Cardiac septum (tissue), 1 donor: Measurements from ENCODE around the gene ATG16L2. TPM values are rescaled to one million over a fixed set of nuclear protein-coding genes. Genes with fewer than 3 reads are reported as not detected.
A peak's percentile ranks its signal among the peaks of the same experiment; 100 is the strongest.
"Not testable (repeated sequence)": the region's sequence is repeated elsewhere in the genome, so short reads cannot be mapped to it uniquely, and the experiment has no call there.

Experiments used
- DNase-seq: peaks from one replicate; pipeline ENCODE4 v3.0.0-alpha.2; 2020; ENCODE audit warnings: low spot score
- intact Hi-C: fragments of 100-400 bp; cut with DNase I; formaldehyde crosslinking; loops from one replicate; pipeline ENCODE4 v1.14.0; 2022
- total RNA-seq: library from RNA; stranded (reverse); fragmentation: NEBNext Ultra II Directional; extraction: Animal tissue kit (Norgen Biotek cat#: 25700); gene quantifications from one replicate; pipeline ENCODE4 v1.2.1, GENCODE V29; 2021
- donor health status: DM: no; HTN: no; CAD: no.

Gene ATG16L2
- total RNA-seq, 1 donor from 2014 or later: 21.4 TPM

DNA sequence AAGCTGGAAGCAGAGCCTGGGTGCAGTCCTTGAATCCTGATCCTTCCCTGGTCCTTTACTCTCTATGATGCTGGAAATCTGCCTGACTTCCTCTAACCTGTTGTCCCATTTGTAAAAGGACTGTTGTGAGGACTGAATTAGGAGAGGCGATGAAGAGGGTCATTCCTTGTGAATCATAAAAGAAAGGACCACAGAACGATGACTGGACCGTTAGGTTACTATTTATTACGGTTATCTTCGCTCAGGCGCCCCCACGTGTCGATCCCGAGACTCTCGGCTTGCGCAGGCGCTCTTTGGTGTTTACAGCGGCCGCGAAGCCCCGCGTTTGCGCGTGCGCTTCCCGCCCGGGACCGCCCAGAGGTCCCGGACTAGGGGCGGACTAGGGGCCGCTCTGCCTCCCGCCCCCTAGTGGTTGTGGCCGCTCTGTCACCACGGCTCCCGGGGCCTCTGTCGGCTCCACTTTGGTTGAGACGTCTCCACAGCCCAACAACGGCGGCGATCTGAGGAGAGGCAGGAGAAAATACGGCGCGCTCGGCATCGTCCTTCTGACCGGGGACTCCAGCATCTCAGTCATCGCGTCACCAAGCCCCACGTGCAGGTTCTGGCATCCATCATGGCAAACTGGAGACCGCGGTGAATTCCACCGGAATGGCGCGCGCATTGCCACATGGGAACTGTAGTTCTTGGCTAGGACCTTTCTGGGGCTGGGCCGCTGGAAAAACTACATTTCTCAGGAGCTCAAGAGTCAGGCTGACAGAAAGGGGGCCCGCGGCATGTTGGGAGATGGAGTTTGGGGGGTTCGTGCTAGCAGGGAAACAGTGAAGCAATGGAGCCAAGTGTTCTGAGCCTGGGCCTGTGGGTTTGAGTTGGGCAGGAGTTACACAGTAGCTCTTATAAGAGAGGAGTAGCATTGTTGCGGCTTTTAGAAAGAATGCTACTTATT lies 20.5 kb upstream of the ATG16L2 start, which contains the start of gene STARD10:
STARD10 (minus strand) TSS at position 623 of the 943 bp plus-strand sequence. CDS start 12,866 bp downstream, outside the sequence.
- peak; percentile 97 for DNase-seq
- intact Hi-C loops: loop anchor here (1.0 kb wide), 1 partner anchor 70 kb away; no protein-coding TSS in a partner anchor

DNA sequence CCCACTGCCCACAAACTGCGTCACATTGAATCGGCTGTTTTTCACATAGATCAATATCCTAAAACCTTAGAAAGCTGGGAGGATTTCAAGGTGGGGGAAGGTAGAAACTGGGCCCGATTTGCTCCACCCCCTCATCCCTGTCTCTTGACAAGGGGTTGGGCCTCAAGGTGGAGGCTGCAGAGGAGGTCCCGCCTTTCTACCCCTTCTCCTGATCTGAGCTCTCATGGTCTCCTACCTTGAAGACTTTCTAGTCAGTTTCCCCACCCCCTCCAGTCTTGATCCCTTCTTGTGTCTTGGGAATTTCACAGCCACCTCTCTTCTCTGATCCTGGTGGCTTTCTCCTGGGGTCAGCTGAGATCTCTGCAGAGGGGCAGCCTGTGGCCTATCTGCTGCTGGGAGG lies 15.8 kb upstream of the ATG16L2 start:
- intact Hi-C loops: no loop called here
- no peak for DNase-seq

DNA sequence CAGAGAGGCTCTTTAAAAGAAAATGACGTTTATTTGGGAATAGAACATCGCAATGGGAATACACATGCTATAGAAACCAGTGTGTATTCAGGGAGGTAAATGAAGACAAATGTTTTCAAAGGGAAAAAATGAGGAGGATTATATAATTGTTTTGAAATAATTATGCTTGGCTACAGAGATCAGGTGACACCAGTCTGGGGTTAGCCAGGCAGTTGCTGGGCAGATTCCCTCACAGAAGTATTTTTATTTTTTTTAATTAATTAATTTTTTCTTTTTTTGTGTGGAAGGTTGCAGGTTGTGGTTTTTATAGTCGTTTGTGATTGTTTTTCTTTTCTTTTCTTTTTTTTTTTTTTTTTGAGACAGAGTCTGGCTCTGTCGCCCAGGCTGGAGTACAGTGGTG lies 14.8 kb upstream of the ATG16L2 start:
- intact Hi-C loops: no loop called here
- DNase-seq: no peak

DNA sequence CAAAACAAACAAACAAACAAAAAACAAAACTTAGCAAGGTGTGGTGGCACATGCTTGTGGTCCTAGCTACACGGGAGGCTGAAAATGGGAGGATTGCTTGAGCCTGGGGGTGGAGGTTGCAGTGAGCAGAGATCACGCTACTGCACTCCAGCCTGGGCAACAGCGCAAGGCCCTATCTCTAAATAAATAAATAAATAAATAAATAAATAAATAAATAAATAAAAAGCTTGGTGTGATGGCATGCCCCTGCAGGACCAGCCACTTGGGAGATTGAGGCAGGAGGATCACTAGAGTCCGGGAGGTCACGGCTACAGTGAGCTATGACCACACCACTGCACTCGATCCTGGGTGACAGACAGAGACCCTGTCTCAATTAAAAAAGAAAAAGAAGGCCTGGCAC lies 11.4 kb upstream of the ATG16L2 start:
- no peak for DNase-seq
- intact Hi-C loops: no loop called here

DNA sequence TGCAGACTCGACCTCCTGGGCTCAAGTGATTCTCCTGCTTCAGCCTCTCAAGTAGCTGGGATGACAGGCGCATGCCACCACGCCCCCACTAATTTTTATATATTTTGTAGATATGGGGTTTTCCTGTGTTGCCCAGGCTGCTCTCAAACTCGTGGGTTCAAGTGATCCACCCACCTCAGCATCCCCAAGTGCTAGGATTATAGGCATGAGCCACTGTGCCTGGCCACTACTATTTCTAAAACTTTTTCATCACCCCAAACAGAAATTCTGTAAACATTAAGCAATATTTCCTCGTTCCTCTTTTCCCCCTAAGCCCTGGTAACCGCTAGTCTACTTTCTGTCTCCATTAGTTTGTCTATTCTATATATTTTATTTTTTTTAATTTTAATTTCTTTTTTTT lies 9.0 kb upstream of the ATG16L2 start:
- intact Hi-C loops: no loop called here
- no peak for DNase-seq

DNA sequence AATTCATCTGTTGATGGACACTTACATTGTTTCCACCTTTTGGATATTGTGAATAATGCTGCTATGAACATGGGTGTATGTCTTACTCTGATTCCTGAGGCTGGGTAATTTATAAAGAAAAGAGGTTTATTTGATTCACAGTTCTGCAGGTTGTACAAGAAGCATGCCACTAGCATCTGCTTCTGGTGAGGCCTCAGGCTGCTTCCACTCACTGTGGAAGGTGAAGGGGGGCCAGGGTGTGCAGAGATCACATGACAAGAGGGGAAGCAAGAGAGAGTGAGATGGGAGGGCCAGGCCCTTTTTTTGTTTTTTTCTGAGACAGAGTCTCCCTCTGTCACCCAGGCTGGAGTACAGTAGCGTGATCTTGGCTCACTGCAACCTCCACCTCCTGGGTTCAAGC lies 7.8 kb upstream of the ATG16L2 start:
- intact Hi-C loops: not testable (repeated sequence)

DNA sequence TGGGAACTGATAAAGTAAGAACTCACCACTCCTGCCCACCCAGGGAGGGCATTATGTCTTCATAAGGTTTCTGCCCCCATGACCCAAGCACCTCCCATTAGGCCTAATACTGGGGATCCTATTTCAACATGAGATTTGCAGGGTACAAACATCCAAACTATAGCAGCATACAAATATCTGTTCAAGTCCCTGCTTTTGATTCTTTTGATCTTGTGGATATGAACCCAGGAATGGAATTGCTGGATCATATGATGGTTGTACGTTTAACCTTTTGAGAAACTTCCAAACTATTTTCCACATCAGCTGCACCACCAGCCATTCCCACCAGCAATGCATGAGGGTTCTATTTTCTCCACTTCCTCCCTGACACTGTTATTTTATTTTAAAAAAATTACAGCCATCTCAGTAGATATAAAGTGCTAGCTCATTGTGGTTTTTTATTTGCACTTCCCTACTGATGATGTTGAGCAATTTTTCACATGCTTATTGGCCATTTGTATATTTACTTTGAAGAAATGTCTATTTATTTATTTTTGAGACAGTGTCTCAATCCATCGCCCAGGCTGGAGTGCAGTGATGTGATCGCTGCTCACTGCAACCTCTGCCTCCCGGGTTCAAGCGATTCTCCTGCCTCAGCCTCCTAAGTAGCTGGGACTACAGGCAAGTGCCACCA lies 7.1 kb upstream of the ATG16L2 start:
- intact Hi-C loops: no loop called here
- DNase-seq: no peak

More for the DNA sequence above, 7.8 kb upstream of the ATG16L2 start:
- DNase-seq: not testable (repeated sequence)

DNA sequence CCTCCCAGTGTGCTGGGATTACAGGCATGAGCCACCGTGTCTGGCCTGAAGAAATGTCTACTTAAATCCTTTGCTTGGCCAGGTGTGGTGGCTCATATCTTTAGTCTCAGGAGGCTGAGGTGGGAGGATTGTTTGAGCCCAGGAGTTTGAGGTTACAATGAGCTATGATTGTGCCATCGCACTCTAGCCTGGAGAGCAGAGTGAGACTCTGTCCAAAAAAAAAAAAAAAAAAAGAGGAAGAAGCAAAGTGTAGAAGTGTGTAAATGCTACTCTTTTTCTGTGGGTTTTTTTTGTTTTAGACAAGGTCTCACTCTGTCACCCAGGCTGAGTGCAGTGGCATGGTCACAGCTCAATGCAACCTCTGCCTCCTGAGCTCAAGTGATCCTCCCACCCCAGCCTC lies 6.4 kb upstream of the ATG16L2 start:
- intact Hi-C loops: no loop called here
- DNase-seq: no peak

DNA sequence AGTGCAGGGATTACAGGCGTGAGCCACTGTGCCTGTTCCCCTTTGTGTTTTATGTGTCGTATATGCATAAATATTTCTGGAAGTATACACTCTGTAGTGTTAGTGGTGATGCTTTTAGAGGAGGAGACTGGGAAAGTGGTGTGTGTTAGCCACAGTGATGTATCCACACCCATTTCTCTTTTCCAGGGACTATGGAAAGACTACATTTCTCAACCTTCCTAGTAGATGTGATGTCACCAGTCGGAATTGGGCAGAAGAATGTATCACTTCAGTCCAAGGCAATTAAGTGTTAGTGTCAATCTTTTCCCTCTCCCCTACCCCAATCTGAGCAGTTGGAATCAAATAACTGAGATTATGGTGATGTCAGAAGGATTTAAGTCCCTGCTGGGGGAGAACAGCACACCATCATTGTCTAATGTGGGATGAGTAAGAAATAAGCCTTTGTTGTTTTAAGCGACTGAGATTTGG lies 5.8 kb upstream of the ATG16L2 start:
- intact Hi-C loops: no loop called here
- no peak for DNase-seq

DNA sequence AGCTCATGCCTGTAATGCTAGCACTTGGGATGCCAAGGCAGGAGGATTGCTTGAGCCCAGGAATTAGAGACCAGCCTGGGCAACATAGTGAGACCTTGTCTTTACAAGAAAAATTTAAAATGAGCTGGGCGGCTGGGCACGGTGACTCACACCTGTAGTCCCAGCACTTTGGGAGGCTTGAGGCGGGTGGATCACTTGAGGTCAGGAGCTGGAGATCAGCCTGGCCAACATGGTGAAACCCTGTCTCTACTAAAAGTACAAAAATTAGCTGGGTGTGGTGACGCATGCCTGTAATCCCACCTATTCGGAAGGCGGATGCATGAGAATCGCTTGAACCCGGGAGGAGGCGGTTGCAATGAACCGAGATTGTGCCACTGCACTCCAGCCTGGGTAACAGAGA lies 2.5 kb upstream of the ATG16L2 start:
- not testable (repeated sequence) for DNase-seq
- intact Hi-C loops: loop anchor here (10.0 kb wide), 1 partner anchor 587 kb away; the partner anchor contains the start of gene INPPL1

DNA sequence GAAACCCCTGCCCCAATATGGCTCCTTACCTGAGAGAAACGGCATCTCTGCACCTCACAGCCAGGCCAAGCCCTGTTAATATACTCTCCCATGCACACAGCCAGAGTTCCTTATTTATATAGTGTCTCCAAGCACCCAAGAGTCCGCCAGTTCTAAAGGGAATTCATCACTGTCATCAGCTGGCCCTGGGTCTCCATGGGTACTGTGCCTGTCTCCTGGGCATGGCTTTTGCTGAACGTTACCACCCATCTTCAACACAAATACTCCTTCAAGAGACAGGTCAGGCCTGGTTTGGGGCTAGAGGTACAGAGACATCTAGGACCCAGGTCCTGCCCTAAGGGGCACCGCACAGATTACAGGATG lies 1.6 kb upstream of the ATG16L2 start:
- intact Hi-C loops: loop anchor here (10.0 kb wide), 1 partner anchor 588 kb away; the partner anchor contains the start of gene INPPL1
- DNase-seq: no peak

DNA sequence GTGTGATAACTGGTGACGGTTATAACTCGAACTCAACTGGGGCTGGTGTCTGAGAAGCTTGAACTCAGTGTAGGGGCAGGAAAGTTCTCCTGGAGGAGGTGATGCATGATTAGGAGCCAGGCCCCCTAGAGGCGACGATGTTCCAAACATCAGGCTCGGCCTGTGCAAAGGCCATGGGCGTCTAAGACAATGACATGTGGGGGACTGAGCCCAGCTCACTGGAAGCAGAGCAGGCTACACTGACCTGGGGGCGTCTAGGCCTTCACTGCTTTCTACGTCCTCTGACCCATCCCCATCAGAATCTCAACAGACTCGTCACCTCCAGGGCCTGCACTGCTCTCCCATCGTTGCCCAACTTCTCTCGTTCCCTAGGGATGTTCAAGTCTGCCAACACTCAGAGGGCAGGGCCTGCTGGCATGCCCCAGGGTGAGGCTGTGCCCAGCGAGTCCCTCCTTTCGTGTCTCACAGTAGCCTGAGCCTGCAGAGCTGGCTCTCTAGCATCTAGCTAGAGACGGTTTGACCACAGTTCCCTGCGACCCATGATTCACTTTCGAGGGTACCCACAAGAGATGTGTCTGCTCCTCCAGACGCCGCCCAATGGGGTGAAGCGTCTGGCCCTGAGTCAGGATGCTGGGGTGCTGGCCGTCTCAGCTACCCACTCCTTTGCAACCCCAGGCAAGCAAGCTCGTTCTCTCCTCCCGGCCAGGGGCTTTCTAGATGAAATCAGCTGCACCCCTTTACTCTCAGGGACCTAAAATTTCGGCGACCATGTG lies 1.1 kb upstream of the ATG16L2 start:
- intact Hi-C loops: loop anchor here (10.0 kb wide), 1 partner anchor 588 kb away; the partner anchor contains the start of gene INPPL1
- DNase-seq: no peak

DNA sequence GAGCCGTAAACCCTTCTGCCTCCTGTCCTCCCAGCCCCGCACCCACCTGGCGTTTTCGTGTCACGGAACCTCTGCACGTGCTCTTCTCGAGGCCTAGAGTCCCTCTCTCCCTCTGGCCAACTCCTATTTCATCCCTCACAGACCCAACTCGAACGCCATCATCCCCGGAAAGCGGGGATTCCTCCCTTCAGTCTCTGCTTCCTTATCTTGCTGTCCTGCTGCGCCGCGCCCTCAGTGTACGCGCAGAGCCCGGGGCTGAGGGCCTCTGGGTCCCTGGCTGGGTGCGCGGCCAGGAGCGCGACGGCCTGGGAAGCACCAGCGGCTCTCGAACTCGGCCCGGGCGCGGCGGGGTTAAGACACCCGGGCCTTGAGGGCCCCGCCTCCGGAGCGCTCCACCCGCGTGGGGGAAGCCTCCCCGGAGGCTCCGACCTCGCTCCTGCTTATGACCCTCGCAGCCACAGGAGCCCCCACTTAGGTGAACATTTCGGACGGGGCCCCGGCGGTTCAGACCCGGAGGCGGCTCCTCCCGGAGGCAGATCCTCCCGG lies 398 bp upstream of the ATG16L2 start:
- intact Hi-C loops: loop anchor here (10.0 kb wide), 1 partner anchor 589 kb away; the partner anchor contains the start of gene INPPL1
- DNase-seq: no peak

DNA sequence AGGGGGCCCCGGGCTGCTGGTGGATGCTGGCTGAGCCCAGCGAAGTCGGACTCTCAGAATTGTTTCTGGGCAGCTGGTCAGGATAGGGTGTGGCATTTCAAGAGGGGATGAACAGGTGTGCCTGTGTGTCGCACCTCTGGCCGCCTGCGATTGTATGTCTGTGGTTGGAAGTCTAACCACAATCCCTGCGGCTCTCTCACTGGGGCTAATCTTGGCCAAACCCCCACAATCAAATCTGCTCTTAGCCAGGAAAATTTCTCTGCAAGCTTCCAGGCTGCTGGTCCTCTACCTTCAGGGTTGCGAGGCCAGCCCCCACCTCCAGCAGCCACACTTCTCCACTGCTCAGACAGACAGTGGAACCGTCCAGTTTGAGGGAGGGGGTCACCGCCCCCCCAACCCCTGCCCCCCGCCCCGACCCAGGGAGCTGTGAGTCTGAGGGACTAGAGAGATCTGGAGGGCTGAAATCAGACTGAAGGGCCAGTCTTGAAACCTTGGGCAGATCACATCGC lies 953 bp downstream of the ATG16L2 start:
- intact Hi-C loops: loop anchor here (10.0 kb wide), 1 partner anchor 590 kb away; the partner anchor contains the start of gene INPPL1
- DNase-seq: no peak

DNA sequence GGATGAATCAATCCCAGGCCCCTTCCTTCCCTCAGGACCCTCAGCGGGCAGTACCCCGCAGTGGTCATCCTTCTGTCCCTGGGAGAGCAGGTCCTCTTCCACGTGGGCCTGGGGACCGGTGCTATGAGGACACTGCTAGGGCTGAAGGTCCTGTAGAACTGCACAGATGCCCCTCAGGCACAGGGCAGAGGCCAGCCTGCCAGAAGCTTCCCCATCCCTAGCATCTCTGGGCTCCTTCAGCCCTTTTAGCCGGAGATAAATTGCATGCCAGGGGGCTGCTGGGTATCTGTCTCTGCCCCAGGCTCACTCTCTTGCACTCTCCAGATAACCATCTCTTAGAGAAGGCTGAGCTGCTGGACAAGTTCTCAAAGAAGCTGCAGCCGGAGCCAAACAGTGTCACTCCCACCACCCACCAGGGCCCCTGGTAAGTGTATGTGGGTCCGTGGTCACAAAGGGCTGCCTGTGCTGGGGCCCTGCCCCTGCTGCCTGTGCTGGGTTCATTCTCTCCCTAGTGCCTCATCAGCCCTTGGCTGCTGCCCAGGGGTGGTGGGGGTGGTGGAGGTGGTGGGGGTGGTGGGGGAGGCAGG lies 2.3 kb downstream of the ATG16L2 start:
- intact Hi-C loops: loop anchor here (10.0 kb wide), 1 partner anchor 592 kb away; the partner anchor contains the start of gene INPPL1

DNA sequence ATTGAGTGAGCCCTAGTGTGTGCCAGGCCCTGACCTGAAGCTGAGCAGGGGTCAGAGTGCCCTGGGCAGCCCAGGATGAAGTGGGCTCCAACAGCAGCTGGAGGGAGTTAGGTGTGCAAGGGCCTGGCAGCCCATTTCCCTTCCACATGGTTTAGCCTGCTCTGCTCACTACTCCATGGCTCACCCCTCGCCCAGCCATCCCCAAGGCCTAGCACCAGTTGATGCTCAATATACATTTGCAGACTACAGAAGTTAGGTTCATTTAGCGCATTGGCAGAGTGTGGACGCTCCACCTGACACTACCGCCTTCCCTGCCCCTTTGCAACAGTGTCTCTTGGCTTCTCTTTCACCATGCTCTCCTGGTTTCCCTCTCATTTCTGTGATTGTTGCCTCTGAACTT lies 3.8 kb downstream of the ATG16L2 start:
- intact Hi-C loops: loop anchor here (10.0 kb wide), 1 partner anchor 593 kb away; the partner anchor contains the start of gene INPPL1
- no peak for DNase-seq

More for the DNA sequence above, 2.3 kb downstream of the ATG16L2 start:
- DNase-seq: no peak

DNA sequence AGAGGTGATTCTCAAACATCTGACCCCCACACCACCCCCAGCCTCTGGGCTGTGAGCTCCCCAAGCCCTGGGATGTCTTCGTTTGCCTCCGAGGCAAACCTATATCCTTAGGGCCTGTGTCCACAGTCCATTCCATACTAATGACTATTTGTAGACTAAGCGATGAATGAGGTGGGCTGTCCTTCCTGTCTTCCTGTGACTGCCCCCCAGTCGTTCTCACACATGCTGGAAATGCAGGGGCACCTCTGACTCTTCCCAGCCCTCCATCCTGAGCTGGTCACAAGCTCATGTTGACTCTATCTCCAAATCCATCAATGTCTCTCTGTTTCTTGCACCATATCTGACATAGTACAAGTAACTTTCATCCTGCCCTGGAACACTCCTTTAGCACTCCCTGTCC lies 4.8 kb downstream of the ATG16L2 start:
- intact Hi-C loops: loop anchor here (10.0 kb wide), 1 partner anchor 594 kb away; the partner anchor contains the start of gene INPPL1

DNA sequence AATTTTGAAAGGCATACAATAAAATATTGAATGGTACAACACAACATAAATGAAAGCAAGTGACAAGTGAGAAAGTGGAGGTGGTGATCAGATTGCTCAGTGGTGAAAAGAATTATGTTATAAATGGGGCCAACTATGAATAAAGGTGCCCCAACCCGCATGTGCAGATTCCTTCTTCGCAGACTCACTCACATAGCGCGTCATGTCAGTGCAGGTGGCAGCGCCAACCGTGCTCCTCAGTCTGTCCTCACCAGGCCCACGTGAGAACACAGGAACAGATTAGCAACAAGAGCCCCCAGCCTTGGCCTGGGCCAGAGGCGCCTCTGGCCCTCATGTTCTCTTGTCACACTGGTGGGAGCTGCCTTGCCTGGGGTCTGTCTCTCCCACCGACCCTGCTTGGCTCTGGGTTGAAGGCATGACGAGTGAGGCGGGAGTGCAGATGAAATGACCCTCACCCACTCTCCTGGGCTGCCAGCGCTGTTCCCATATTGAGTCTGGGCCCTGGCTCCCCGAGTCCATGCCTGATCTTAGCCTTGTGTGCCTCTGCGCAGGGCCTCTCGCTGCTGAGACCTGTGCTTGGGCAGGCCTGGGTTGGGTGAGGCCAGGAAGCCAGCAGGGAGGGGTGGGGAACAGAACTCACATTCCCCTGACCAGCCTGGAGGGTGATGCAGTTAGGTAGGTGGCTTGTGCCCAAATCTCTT lies 6.4 kb downstream of the ATG16L2 start:
- DNase-seq: no peak

More for the DNA sequence above, 4.8 kb downstream of the ATG16L2 start:
- DNase-seq: no peak

More for the DNA sequence above, 6.4 kb downstream of the ATG16L2 start:
- intact Hi-C loops: no loop called here
